IMR-90 (cell line): ENCODE data around the gene HOXB1. TPM values are rescaled to one million over a fixed set of nuclear protein-coding genes. Genes with fewer than 3 reads are reported as not detected.
A peak's percentile ranks its signal among the peaks of the same experiment; 100 is the strongest.

Experiments used
- ATAC-seq: fragments of 200-7000 bp; cut with Tn5 transposase; 2 replicates; pipeline ENCODE4 v1.9.1; 2020; ENCODE audit warnings: low read depth, mild to moderate bottlenecking, moderate library complexity
- BruUV-seq: library from RNA; stranded (reverse); fragments of 400-500 nt; replicated peaks from 2 replicates; lab custom pipeline; 2021; lab: Mats Ljungman, UMichigan
- CTCF ChIA-PET: fragments of 300-600 bp; formaldehyde crosslinking; extraction: SDS; loops from one replicate; lab custom pipeline; 2021; ENCODE audit warnings: antibody characterized with exemption; lab: Yijun Ruan, JAX
- POLR2A ChIA-PET: fragments of 300-600 bp; sonication (Branson Sonifier 250); formaldehyde crosslinking; loops from one replicate; lab custom pipeline; 2022; ENCODE audit warnings: antibody characterized with exemption; ENCODE audit not compliant: unreplicated experiment; lab: Charles Lee
- DNase-seq: peaks from one replicate; pipeline ENCODE4 v3.0.0; 2013
- H2AFZ ChIP-seq: replicated peaks from 2 replicates; pipeline ENCODE3; 2013; ENCODE audit warnings: low read length, mild to moderate bottlenecking; ENCODE audit not compliant: poor library complexity
- H2AK5ac ChIP-seq: 2 replicates; pipeline ENCODE4 v1.6.1; 2013; ENCODE audit warnings: low read depth, low read length, inconsistent platforms
- H2AK9ac ChIP-seq: replicated peaks from 2 replicates; pipeline ENCODE3; 2013; ENCODE audit warnings: mild to moderate bottlenecking, low read depth, low read length, moderate library complexity; ENCODE audit not compliant: poor library complexity
- H2BK120ac ChIP-seq: 2 replicates; pipeline ENCODE4 v1.6.1; 2013; ENCODE audit warnings: low read depth, low read length, inconsistent platforms
- H2BK15ac ChIP-seq: 3 replicates; pipeline ENCODE4 v1.6.1; 2013; ENCODE audit warnings: low read depth, low read length, inconsistent platforms
- H2BK20ac ChIP-seq: 2 replicates; pipeline ENCODE4 v1.6.1; 2013; ENCODE audit warnings: low read depth, mild to moderate bottlenecking, inconsistent platforms, low read length, moderate library complexity
- H2BK5ac ChIP-seq: 2 replicates; pipeline ENCODE4 v1.6.1; 2013; ENCODE audit warnings: mild to moderate bottlenecking, low read depth, low read length, inconsistent platforms; ENCODE audit not compliant: poor library complexity, severe bottlenecking
- H3K14ac ChIP-seq: replicated peaks from 2 replicates; pipeline ENCODE4 v1.6.1; 2013; ENCODE audit warnings: low read depth, low read length, inconsistent platforms
- H3K18ac ChIP-seq: 2 replicates; pipeline ENCODE4 v1.6.1; 2013; ENCODE audit warnings: low read depth, low read length, control low read depth
- H3K23ac ChIP-seq: 2 replicates; pipeline ENCODE4 v1.6.1; 2013; ENCODE audit warnings: low read depth, low read length, inconsistent platforms
- H3K27ac ChIP-seq: 2 replicates; pipeline ENCODE4 v1.5.1; 2013; ENCODE audit warnings: mild to moderate bottlenecking, control low read depth, low read length; ENCODE audit not compliant: insufficient read depth
- H3K27me3 ChIP-seq: 2 replicates; pipeline ENCODE4 v1.6.1; 2013; ENCODE audit warnings: low read length; ENCODE audit not compliant: control insufficient read depth, insufficient read depth
- H3K36me3 ChIP-seq: 2 replicates; pipeline ENCODE4 v1.6.1; 2013; ENCODE audit warnings: low read length, mixed read lengths; ENCODE audit not compliant: control insufficient read depth, insufficient read depth
- H3K4ac ChIP-seq: 2 replicates; pipeline ENCODE4 v1.6.1; 2013; ENCODE audit warnings: low read depth, low read length, inconsistent platforms
- H3K4me1 ChIP-seq: 2 replicates; pipeline ENCODE4 v1.6.1; 2013; ENCODE audit warnings: low read length, mixed read lengths; ENCODE audit not compliant: control insufficient read depth, insufficient read depth
- H3K4me2 ChIP-seq: 2 replicates; pipeline ENCODE4 v1.6.1; 2013; ENCODE audit warnings: low read depth, mild to moderate bottlenecking, control low read depth, low read length, moderate library complexity
- H3K4me3 ChIP-seq: 2 replicates; pipeline ENCODE4 v1.5.1; 2013; ENCODE audit warnings: low read depth, mild to moderate bottlenecking, control low read depth, low read length, moderate library complexity; ENCODE audit not compliant: insufficient read depth
- H3K56ac ChIP-seq: 2 replicates; pipeline ENCODE4 v1.6.1; 2013; ENCODE audit warnings: low read length, inconsistent platforms; ENCODE audit not compliant: insufficient read depth; ENCODE audit errors: extremely low read depth
- H3K79me1 ChIP-seq, 2 experiments: 2 replicates each; pipeline ENCODE4 v1.6.1; 2013; ENCODE audit warnings: low read length in 2 of 2, inconsistent platforms in 1 of 2, low read depth in 1 of 2
- H3K9ac ChIP-seq: 2 replicates; pipeline ENCODE4 v1.6.1; 2013; ENCODE audit warnings: low read depth, low read length, control low read depth
- H3K9me1 ChIP-seq: 2 replicates; pipeline ENCODE4 v1.6.1; 2013; ENCODE audit warnings: low read length, inconsistent platforms; ENCODE audit not compliant: insufficient read depth
- H3K9me3 ChIP-seq: 2 replicates; pipeline ENCODE4 v1.6.1; 2013; ENCODE audit warnings: low read length; ENCODE audit not compliant: control insufficient read depth, insufficient read depth
- H4K20me1 ChIP-seq: 2 replicates; pipeline ENCODE4 v1.6.1; 2013; ENCODE audit warnings: low read length, inconsistent platforms; ENCODE audit not compliant: insufficient read depth
- H4K5ac ChIP-seq: 2 replicates; pipeline ENCODE4 v1.6.1; 2013; ENCODE audit warnings: mild to moderate bottlenecking, low read depth, low read length, control low read depth
- H4K8ac ChIP-seq, 2 experiments: 2 replicates each; pipeline ENCODE4 v1.6.1; 2013; ENCODE audit warnings: low read depth in 2 of 2, low read length in 2 of 2, control low read depth in 1 of 2, inconsistent platforms in 1 of 2
- H4K91ac ChIP-seq: 2 replicates; pipeline ENCODE4 v1.6.1; 2013; ENCODE audit warnings: low read depth, low read length, inconsistent platforms; ENCODE audit not compliant: insufficient read depth
- CEBPB ChIP-seq: IDR thresholded peaks from 2 replicates; pipeline ENCODE4 v1.6.1; 2012; ENCODE audit warnings: low read depth, low read length, improper control_type of control experiment
- CHD1 ChIP-seq: IDR thresholded peaks from 2 replicates; pipeline ENCODE4 v1.6.1; 2012; ENCODE audit warnings: low read depth, low read length, improper control_type of control experiment
- FOS ChIP-seq: fragments of 150-350 bp; IDR thresholded peaks from 2 replicates; pipeline ENCODE4 v1.6.1; 2016; ENCODE audit warnings: low read depth, low read length
- MAZ ChIP-seq: IDR thresholded peaks from 2 replicates; pipeline ENCODE4 v1.6.1; 2012; ENCODE audit warnings: low read depth, mild to moderate bottlenecking, low read length, improper control_type of control experiment, moderate library complexity, borderline replicate concordance
- MXI1 ChIP-seq: IDR thresholded peaks from 2 replicates; pipeline ENCODE4 v1.6.1; 2012; ENCODE audit warnings: low read depth, mild to moderate bottlenecking, low read length, moderate library complexity, borderline replicate concordance
- RAD21 ChIP-seq: IDR thresholded peaks from 2 replicates; pipeline ENCODE4 v1.6.1; 2012; ENCODE audit warnings: low read length, improper control_type of control experiment
- RCOR1 ChIP-seq: IDR thresholded peaks from 2 replicates; pipeline ENCODE4 v1.6.1; 2012; ENCODE audit warnings: mild to moderate bottlenecking, low read length, improper control_type of control experiment; ENCODE audit not compliant: insufficient replicate concordance
- SMC3 ChIP-seq: fragments of 150-350 bp; IDR thresholded peaks from 2 replicates; pipeline ENCODE4 v1.6.1; 2016; ENCODE audit warnings: low read depth, mild to moderate bottlenecking, antibody characterized with exemption, low read length, moderate library complexity
- WGBS, 2 experiments: methylation state at CpG; one replicate each; pipeline versions ENCODE4 v1.1.5 to v1.1.7; 2013; ENCODE audit warnings: missing lambda C conversion rate in 2 of 2; ENCODE audit not compliant: insufficient read length in 1 of 2; ENCODE audit errors: extremely low coverage in 2 of 2; 5-methylcytosine and 5-hydroxymethylcytosine counted together
- dilution Hi-C: fragments of 300-500 bp; cut with HindIII; formaldehyde crosslinking; loops from one replicate; pipeline ENCODE4 v1.14.3; 2018; ENCODE audit warnings: low sequenced_read_pairs; ENCODE audit not compliant: unreplicated experiment
- in situ Hi-C: fragments of 300-500 bp; cut with MboI; formaldehyde crosslinking; loops from 3 replicates; pipeline ENCODE4 v1.14.3; 2019; ENCODE audit warnings: low sequenced_read_pairs, inconsistent platforms, mixed read lengths
- intact Hi-C: fragments of 100-400 bp; cut with micrococcal nuclease; formaldehyde crosslinking; loops from 2 replicates; pipeline ENCODE4 v1.10.0; 2022
- polyA plus RNA-seq, 3 experiments: library from polyadenylated mRNA; depleted of rRNA; stranded (reverse); fragments of >200 nt; gene quantifications; 2 replicates each; pipeline ENCODE4 v1.2.3, GENCODE V29; 2012; ENCODE audit warnings: low replicate concordance in 1 of 3
- total RNA-seq: library from RNA; depleted of rRNA; stranded (reverse); fragments of >200 nt; gene quantifications from 2 replicates; pipeline ENCODE4 v1.2.3, GENCODE V29; 2012
- TF ChIP-seq, protein P1 (sequence below): conservative IDR thresholded peaks from 2 replicates; pipeline ENCODE4 v1.5.1; 2012; ENCODE audit warnings: mild to moderate bottlenecking, low read depth, low read length, improper control_type of control experiment
- TF ChIP-seq, protein P2 (sequence below): fragments of 150-350 bp; IDR thresholded peaks from 2 replicates; pipeline ENCODE4 v1.6.1; 2016; ENCODE audit warnings: low read depth, mild to moderate bottlenecking, low read length, moderate library complexity, borderline replicate concordance
- TF ChIP-seq, protein P3 (sequence below): fragments of 150-350 bp; IDR thresholded peaks from 2 replicates; pipeline ENCODE4 v1.6.1; 2017; ENCODE audit warnings: mild to moderate bottlenecking, antibody characterized with exemption, low read length, low read depth

Gene HOXB1
- total and polyA plus RNA-seq, 2 of the 4 experiments (the other 2 are of a cell fraction), result not detected

DNA sequence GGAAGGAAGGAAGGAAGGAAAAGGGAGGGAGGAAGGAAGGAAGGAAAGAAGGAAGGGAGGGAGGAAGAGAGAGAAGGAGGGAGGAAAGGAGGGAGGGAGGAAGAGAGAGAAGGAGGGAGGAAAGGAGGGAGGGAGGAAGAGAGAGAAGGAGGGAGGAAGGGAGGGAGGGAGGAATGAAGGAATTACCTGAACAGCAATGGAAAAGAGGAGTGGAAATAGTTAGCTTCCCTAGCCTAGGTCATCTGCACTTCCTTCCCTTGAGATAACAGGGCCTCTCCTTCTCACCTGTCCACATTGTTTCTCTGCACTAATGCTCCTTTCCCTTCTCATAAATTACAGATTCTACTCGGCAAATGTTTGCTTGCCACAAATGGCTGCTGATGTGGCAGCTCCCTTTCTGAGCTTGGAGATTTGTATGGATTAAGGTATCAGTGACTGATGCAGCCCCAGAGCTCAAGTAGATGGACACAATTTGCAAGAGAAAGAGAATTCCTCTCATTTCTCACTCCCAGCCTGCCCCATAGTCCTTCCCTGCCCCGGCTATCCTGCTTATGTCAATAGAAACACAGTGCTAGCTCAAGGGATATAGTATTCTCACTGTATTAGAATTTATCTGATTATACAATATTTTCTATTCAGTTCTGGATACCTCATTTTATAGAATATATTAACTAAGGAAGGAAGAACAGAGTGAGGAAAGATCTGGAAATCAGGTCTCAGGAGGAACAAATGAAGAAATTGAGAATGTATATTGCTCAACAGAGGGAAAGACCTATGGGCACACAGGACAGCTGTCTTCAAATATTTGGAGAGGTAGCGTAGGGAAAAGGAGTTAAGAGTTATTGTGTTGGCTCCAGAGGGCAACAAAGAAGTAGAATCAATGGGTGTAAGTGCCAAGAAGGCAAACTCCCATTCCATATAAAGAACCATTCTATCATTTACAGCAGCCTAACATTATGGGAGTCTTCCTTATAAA lies 14.6 kb downstream of the HOXB1 start (continued):
- no peak for TF ChIP-seq FOS
- TF ChIP-seq CEBPB, result no peak

GRCh38 chr17:48514477-48514876 lies 16.3 kb downstream of the HOXB1 start:
- POLR2A ChIA-PET, result no interaction called here
- no peak for TF ChIP-seq CEBPB
- TF ChIP-seq MXI1, result no peak
- TF ChIP-seq RCOR1, result no peak
- TF ChIP-seq, protein P1, sequence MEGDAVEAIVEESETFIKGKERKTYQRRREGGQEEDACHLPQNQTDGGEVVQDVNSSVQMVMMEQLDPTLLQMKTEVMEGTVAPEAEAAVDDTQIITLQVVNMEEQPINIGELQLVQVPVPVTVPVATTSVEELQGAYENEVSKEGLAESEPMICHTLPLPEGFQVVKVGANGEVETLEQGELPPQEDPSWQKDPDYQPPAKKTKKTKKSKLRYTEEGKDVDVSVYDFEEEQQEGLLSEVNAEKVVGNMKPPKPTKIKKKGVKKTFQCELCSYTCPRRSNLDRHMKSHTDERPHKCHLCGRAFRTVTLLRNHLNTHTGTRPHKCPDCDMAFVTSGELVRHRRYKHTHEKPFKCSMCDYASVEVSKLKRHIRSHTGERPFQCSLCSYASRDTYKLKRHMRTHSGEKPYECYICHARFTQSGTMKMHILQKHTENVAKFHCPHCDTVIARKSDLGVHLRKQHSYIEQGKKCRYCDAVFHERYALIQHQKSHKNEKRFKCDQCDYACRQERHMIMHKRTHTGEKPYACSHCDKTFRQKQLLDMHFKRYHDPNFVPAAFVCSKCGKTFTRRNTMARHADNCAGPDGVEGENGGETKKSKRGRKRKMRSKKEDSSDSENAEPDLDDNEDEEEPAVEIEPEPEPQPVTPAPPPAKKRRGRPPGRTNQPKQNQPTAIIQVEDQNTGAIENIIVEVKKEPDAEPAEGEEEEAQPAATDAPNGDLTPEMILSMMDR, result no peak
- TF ChIP-seq, protein P2, sequence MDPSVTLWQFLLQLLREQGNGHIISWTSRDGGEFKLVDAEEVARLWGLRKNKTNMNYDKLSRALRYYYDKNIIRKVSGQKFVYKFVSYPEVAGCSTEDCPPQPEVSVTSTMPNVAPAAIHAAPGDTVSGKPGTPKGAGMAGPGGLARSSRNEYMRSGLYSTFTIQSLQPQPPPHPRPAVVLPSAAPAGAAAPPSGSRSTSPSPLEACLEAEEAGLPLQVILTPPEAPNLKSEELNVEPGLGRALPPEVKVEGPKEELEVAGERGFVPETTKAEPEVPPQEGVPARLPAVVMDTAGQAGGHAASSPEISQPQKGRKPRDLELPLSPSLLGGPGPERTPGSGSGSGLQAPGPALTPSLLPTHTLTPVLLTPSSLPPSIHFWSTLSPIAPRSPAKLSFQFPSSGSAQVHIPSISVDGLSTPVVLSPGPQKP, result no peak
- TF ChIP-seq FOS, result no peak
- no peak for TF ChIP-seq MAZ
- no peak for TF ChIP-seq CHD1
- TF ChIP-seq SMC3, result no peak
- no peak for TF ChIP-seq RAD21
- TF ChIP-seq, protein P3, sequence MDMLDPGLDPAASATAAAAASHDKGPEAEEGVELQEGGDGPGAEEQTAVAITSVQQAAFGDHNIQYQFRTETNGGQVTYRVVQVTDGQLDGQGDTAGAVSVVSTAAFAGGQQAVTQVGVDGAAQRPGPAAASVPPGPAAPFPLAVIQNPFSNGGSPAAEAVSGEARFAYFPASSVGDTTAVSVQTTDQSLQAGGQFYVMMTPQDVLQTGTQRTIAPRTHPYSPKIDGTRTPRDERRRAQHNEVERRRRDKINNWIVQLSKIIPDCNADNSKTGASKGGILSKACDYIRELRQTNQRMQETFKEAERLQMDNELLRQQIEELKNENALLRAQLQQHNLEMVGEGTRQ, result no peak

More at GRCh38 chr17:48514477-48514876, 16.3 kb downstream of the HOXB1 start:
- Histone ChIP-seq H3K4me2 (no peak overlapping the region), H3K27me3 (peaks cover 37% of the 10 kb centered on the region), H2BK15ac (no peak overlapping the region), H3K9me1 (no peaks in the 10 kb centered on the region; the same call in 1 of the 2 replicates), H3K9me3 (no peaks in the 10 kb centered on the region), H4K8ac (no peak overlapping the region), H2AFZ (no peak overlapping the region), H2AK9ac (no peak overlapping the region), H2BK20ac (no peak overlapping the region), H2BK5ac (no peak overlapping the region), H3K4ac (no peak overlapping the region), H3K23ac (0 out of 2 replicates have a peak overlapping the region, but pooled peaks have one; percentile 3), H4K5ac (no peak overlapping the region), H3K4me1 (0 out of 2 replicates have a peak, but pooled peaks cover 2% of the 10 kb centered on the region), H3K56ac (no peak overlapping the region), H3K27ac (no peak overlapping the region), H2BK120ac (no peak overlapping the region), H3K79me1 (no peaks in the 10 kb centered on the region), H3K14ac (no peak overlapping the region), H3K4me3 (no peak overlapping the region), H2AK5ac (no peak overlapping the region; the same call in 1 of the 2 replicates), H3K9ac (no peak overlapping the region), H3K36me3 (no peaks in the 10 kb centered on the region), H4K91ac (no peak overlapping the region), H3K18ac (no peak overlapping the region), H4K20me1 (no peaks in the 10 kb centered on the region)
- DNase-seq (no peak), ATAC-seq (no peak)
- no TSS peak for BruUV-seq
- in situ Hi-C loops (no loop called here), dilution Hi-C loops (no loop called here), intact Hi-C loops (no loop called here)
- no CpG with 5 or more reads among the region's 2 CpGs for WGBS, 2 experiments
- CTCF ChIA-PET, result no interaction called here
